DMS53 treated with DMSO at 0.1 percent for 48 hours (cell line): Measurements from ENCODE around the gene HTRA3.

ENCODE experiments used
- DNase-seq: peaks from one replicate; lab custom pipeline; 2025; ENCODE audit not compliant: unreplicated experiment; lab: John Stamatoyannopoulos, UW

Gene HTRA3

DNA sequence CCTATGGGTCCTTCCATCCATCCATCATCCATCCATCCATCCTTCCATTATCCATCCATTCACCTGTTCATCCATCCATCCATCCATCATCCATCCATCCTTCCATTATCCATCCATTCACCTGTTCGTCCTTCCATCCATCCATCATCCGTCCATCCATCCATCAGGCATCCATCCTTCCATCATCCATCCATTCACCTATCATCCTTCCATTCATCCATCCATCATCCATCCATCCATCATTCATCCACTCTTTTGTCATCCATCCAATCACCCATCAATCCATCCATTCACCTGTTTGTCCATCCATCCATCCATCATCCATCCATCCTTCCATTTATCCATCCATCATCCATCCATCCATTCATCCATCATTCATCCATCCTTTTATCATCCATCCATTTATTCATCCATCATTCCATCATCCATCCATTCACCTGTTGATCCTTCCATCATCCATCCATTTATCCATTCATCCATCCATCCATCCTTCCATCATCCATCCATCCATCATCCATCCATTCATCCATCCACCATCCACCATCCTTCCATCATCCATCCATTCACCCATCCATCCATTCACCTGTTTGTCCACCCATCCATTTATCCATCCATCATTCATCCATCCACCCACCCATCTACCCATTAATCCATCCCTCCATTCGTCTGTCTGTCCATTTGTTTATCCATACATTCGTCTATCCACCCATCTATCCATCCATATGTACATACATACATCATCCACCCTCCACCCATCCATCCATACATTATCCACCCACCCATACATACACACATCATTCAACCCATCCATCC is 35.7 kb upstream of the HTRA3 start:
- DNase-seq, result no peak

DNA sequence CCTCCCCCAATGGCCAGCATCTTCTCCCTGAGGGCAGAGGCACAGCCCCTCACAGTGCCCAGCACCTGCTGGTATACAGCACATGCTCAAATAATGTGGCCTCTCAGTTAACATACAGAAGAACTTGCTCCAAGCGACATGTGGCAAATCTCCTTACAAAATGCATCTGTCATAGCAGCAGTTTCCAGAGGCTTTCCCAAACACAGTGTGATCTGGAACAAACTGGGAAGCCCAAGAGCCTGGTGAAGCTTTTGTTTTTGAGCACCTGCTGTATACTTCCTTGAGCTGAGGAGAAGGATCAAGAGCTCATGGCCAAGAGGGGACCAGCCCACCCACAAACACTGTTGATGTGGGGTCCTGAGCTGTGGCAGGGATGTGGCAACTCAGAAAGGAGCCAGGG is 34.8 kb upstream of the HTRA3 start:
- no peak for DNase-seq

DNA sequence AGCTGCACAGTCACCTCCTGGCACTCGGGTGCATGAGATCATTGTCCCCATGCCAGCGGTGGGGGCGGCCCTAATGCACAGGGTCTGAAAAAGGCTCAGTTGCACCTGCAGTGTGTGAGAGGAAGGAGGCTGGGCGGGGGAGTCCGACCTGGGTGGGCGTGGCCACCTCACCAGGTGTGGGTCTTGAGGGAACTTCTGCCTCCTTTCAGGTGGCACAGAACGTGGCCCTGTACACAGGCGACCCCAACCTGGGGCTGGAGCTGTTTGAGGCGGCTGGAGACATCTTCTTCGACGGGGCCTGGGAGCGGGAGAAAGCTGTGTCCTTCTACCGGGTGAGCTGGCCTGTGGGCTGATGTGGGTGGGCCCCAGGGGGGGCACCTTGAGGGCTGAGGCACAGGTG is 34.3 kb upstream of the HTRA3 start:
- no peak for DNase-seq

DNA sequence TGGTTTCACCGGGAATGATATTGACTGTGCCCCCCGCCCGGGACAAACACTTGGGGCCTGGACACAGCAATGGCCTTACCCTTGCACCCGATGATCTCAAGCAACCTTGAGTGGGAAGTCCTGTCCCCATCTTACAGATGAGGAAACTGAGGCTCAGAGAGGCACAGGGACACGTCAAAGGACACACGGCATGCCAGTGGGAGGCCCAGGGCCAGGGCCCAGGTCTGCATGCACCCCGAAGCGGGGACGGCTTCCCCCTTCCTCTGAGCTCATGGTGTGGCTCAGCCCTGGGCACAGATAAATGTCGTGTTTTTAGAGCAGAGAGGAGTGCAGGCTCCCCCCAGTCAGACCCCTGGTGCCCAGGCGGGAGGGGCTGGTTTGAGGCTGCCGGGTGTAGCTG is 33.9 kb upstream of the HTRA3 start:
- no peak for DNase-seq

DNA sequence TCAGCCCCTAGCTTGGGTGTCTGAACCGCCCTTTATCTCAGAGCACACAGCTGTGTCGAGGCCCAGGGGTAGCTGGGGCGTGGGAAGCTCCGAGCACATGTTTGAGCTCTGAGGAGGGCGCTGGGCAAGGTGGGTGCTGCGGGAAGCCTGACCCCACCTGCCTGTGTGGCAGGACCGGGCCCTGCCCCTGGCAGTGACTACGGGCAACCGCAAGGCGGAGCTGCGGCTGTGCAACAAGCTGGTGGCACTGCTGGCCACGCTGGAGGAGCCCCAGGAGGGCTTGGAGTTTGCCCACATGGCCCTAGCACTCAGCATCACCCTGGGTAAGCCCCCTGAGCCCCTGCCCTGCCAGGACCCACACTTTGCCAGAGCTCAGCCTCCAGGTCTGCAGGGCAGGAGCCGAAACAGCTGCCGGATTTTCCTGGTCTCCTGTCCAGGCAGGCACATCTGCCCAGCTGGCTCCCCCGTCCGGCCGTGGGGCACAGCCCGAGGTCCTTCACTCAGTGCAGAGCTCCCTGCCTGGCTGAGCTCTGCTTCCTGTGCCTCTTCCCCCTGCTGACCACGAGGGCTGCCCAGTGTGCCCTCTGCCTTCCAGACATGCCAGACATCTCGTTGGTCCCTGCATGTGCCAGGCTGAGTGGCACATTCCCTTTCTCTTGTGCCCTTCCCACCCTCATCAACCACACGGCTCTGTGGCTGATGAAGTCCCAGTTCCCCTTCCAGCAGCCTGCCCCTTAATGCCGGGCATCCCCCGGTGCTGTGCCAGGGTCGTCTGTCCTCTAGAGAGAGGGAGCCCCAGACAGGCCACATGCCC is 33.2 kb upstream of the HTRA3 start:
- DNase-seq, result no peak

DNA sequence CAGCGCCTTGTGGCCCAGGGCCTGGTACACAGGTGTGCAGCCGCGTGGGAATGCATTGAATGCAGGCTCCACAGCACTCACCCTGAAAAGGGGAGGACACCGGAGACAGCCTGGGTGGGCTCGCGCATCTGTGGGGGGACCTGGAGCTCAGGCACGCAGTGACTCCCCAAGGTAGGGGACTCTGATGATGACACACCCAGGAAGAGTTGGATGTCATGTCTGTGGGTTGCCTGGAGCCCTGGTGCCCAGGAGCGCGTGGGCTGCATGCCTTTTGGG is 32.7 kb upstream of the HTRA3 start:
- DNase-seq, result no peak

DNA sequence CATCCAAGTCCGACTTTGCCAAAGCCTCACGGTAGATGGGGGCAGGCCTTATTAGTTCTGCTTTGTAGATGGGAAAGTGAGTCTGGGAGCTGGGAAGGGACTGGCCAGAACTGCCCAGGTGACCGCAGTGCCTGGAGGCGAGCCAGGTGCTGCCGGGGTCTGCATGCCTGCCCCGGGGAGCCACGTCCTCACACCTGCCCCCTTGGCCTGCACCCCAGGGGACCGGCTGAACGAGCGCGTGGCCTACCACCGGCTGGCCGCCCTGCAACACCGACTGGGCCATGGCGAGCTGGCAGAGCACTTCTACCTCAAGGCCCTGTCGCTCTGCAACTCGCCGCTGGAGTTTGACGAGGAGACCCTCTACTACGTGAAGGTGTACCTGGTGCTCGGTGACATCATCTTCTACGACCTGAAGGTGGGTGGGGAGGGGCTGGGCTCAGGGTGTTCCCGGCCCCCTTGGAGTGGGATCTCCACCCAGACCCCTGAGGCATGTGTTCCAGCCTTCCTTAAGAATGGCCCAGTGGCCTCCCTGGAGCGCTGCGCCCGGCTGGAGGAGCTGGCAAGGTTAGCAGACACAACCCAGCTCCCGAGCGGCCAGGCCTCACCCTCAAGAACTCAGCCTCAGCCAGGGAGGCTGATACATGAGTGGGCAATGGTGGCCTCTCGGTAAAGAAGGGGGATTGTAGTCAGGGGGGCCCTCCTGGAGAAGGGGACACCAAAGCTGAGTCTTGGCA is 32.1 kb upstream of the HTRA3 start:
- no peak for DNase-seq

DNA sequence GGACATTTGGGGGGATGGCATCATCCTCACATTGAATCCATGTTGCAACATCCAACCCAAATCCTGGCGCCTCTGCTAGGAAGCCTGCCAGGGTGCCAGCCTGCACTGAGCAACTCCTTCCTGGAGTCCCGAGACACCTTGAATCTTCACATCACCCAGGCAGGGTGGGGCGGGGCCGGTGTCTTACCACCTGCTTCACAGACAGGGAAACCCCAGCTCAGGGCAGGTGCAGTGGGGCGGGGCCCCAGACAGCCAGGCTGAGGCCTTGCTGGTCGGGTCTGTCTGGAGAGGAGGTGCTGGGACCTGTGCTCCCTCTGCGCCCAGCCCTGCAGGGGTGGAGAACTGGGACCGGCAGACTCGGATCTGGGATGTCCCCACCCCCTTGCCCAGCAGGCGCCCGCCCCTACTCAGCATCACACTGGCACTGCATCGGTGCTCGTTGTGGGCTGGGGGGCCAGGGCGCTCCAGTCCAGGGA is 31.5 kb upstream of the HTRA3 start:
- peak; percentile 66 for DNase-seq

DNA sequence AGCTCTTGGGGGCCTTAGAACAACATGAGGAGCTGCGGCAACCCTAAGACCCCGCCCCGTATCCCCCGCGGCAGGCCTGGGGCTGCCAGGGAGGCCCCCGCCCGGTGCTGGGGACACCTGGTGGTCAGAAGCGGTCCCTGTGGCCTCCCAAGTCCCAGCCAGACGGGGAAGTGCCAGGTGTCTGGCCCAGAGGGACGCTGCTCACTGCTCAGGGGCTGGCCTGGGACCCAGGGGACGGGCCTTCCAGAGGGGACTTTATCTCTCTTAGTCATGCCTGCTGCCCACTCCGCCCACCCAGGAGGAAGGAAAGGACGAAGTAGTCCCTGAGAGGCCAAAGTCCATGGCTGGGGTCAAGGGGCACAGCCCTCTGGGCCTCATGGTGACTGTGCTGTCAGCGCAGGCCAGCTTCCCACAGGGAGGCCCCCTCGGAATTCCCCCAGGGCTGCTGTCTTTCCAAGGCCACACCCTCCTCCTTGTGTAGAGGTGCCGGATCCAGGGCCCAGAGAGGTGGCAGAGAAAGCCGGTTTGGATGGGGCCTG is 31.0 kb upstream of the HTRA3 start:
- DNase-seq, result no peak

DNA sequence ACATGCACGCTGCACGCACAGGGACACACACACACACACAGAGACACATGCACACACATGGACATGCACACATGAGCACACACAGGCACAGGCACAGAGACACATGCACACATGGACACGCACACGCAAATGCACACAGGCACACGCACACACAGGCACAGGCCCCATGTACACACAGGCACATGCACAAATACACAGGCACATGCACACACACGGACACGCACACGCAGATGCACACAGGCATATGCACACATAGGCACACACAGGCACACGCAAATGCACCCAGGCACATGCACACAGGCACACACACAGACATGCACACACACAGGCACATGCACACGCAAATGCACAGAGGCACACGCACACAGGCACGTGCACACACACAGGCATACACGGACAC is 30.3 kb upstream of the HTRA3 start:
- DNase-seq, result no peak

DNA sequence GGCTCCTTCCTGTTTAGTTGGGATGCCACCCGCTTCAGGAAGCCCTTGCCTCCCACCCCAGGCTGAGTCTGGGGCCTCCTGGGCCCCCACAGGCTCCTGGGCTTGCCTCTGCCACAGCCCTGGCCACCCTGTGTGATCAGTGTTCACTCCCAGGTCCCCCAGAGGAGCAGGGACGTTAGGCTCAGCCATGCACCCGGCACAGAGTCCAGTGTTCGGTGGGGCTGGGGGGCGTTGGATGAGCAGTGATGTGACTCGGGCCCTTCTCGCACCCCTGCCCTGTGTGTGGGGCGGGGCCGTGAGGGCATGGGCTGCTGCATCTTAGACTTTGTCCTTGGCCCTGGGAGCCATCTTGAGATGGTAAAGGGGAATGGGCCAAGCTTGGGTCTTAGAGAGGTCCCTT is 29.9 kb upstream of the HTRA3 start:
- no peak for DNase-seq

DNA sequence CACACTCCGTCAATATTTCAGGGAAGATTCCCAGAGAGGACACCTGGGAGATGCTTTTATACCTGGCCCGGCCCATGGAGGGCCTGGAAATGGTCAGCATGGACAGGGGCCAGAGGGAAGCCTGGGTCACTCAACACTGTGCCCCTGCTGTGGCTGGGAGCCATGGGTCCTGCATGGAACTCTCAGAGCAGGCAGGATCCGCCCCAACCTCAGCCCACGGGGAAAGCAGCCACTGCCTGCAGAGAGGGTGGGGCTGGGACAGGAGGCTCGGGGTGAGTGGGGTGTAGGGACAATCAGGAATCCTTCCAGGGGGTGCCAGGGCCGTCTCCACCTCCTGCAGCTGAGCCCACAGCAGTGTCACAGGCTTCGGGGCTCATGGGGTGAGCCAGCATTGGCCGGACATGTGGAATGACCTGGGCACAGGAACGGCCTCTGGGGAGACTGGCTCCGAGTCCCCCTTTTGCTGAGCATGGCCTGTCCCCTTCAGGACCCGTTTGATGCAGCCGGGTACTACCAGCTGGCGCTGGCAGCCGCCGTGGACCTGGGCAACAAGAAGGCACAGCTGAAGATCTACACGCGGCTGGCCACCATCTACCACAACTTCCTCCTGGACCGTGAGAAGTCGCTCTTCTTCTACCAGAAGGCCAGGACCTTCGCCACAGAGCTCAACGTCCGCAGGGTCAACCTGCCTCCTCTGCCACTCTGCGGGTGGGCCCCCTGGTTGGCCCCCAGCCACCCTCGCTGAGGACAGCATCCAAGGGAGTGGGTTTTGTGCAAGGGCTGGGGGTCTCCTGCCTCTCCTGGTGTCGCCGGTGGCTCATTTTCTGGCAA is 29.1 kb upstream of the HTRA3 start:
- DNase-seq, result no peak

DNA sequence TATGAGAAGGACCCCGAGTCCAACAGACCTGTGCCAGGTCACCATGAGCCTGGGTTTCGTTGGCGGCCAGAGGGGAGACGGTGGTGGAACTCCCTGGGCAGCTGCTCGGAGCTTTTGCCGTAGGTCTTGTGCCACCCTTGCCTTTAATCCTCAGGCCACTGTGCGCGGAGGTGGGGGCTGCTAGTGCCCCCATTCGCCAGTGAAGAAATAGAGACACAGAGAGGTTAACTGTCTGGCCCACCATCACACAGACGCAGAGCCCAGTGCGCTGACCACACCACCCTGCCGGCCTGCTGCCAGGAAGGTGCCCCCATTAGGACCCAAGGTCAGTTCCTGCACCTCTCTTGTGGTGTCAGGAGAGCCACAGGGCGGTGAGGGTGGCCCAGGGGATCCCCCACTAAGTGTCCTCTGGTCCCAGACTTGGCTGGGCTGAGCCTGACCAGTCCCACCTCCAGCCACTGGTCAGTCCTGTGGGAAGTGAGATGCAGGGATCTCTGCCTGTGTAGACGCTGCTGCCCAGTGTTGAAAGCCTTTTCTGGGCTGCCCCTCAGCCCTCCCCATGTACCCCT is 28.3 kb upstream of the HTRA3 start:
- no peak for DNase-seq

DNA sequence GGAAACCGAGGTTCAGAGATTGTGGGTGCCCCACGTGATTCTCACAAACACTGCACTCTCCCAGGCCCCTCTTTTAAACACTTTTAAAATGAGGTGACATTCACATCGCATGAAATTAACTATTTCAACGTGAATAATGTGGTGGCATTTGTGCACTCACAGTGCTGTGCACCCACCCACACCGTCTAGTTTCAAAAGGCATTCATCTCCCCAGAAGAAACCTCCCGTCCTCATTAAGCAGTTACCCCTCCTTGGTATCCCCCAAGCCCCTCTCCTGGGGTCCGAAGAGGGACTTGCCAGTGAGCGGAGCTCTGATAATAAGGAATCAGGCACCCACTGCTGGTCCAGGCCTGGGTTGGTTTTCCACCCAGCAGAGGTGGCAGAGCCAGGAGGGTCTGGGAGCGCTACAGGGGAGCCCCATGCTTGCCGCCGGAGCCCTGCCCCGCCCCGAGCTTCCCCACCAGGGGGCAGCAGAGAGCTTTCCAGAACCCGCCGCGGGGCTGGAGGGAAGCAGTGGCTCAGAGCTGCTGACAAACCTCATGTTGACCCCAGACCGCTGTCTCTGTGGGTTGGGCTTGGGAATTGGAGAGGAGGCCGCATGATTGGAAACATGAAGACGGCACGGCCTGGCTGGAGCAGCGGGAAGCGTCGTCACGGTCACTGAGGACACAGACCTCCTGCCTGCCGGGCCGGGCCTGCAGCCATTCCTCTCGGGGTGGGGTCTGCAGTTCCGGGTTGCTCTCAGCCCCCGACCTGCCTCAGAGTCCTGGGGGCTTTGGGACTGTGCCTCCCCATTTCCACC is 27.5 kb upstream of the HTRA3 start:
- DNase-seq, result peak; percentile 46

DNA sequence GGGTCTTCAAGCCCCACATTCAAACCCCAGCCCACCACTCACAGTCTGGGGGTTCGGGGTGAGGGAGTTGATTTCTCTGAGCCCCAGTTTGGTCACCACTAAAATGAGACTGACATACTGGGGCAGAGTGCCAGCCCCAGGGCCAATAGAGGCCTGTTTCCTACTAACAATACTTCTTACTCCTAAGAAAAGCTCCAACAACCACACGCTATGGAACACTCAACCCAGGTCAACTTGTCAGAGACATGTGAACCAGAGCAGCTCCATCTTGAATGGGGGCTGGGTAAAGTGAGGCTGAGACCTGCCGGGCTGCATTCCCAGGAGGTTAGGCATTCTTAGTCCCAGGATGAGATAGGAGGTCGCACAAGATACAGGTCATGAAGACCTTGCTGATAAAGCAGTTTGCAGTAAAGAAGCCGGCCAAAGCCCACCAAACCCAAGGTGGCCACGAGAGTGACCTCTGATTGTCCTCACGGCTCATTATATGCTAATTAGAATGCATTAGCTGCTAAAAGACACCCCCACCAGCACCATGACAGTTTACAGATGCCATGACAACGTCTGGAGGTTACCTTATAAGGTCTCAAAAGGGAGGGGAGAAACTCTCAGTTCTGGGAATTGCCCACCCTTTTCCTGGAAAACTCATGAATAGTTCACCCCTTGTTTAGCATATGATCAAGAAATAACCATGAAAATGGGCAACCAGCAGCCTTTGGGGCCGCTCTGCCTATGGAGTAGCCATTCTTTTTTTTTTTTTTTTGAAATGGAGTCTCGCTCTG is 26.6 kb upstream of the HTRA3 start:
- DNase-seq, result no peak

DNA sequence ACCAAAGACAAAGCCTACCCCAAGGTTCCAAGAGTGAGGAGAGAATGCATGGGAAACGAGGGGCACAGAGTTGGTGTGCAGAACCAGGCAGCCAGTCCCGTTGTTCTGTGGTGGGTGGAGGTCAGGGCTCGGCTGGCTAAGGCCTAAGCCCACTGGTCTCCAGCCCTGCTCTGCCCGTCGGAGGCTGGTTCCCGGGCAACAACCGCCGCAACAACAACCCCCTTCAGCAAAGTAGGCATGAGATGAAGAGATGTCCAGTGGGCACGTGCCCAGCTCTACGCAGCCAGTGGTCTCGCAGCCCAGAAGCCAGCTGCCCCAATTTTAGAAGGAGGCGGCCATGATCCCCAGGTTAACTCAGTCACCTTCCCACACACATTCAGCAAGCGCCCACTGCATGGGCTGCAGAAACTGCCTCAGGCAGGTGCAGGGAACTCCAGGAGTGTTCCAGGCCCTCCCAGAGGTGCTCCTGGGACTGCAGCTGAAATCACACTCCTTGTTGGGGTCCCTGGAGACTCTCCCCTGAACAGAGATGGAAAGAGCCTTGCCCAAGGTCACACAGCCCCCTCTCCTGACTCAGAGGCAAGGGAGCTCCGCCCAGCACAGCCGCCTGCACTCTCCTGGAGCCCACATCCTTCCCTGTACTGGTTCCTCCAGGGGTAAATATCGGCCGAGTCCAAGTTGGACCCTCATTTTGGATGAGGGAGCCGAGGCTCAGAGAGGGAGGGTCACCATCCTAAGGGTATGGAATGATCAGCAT is 25.4 kb upstream of the HTRA3 start:
- no peak for DNase-seq

DNA sequence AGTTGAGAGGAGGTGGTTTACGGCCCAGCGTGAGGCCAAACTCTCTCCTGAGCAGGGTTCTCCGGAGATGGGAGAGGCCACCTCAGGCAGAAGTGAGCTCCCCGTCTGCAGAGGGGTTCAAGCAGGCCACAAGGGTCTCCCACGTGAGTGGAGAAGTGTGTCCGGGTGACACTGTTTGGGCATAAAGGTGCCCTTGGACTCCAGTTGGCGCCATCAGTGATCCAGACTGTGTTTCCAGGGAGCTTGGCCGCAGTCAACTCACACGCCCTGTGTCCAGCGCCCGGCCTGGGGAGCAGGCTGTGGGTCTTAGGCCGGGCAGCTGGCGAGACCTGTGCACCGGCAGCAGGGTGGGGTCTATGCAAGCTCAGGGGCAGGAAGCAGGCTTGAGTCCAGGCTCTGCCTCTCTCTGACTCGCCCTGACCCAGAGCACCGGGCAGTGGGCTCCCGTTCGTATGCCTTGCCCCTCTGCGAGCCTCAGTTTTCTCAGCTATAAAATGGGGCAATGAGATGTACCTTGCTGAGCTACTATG is 24.6 kb upstream of the HTRA3 start:
- DNase-seq, result no peak
